WTC11 (cell line): ENCODE results near the gene CDHR5. TPM values are rescaled to one million over a fixed set of nuclear protein-coding genes. Genes with fewer than 3 reads are reported as not detected.

Experiments used
- ATAC-seq: fragments of 200-7000 bp; cut with Tn5 transposase; 2 replicates; pipeline ENCODE4 v1.10.0; 2021; ENCODE audit warnings: mild to moderate bottlenecking, moderate library complexity
- CTCF ChIA-PET: fragments of 300-600 bp; sonication (Branson Sonifier 250); formaldehyde crosslinking; loops from one replicate; lab custom pipeline; 2021; ENCODE audit warnings: antibody characterized with exemption; lab: Charles Lee
- POLR2A ChIA-PET: fragments of 350-600 bp; sonication (Branson Sonifier 250); formaldehyde crosslinking; loops from one replicate; lab custom pipeline; 2021; ENCODE audit warnings: antibody characterized with exemption; lab: Charles Lee
- DNase-seq: peaks from one replicate; pipeline ENCODE4 v3.0.0; 2021; ENCODE audit warnings: low spot score
- H3K27ac Mint-ChIP-seq: 2 replicates; pipeline ENCODE4 v1.8.0; 2021; ENCODE audit warnings: mixed read lengths
- H3K27me3 Mint-ChIP-seq: 2 replicates; pipeline ENCODE4 v1.8.0; 2021; ENCODE audit warnings: low read depth, mild to moderate bottlenecking, moderate library complexity, mixed read lengths
- H3K36me3 Mint-ChIP-seq: 2 replicates; pipeline ENCODE4 v1.8.0; 2021; ENCODE audit warnings: mixed read lengths
- H3K4me1 Mint-ChIP-seq: 2 replicates; pipeline ENCODE4 v1.8.0; 2022; ENCODE audit warnings: mixed read lengths
- H3K4me3 Mint-ChIP-seq: 2 replicates; pipeline ENCODE4 v1.8.0; 2021; ENCODE audit warnings: mild to moderate bottlenecking, moderate library complexity, mixed read lengths
- H3K9me3 Mint-ChIP-seq: 2 replicates; pipeline ENCODE4 v1.8.0; 2021; ENCODE audit warnings: mixed read lengths
- ESRRA ChIP-seq: sonication (generic); formaldehyde crosslinking; IDR thresholded peaks from 2 replicates; pipeline ENCODE4 v1.8.1; 2022; ENCODE audit warnings: mild to moderate bottlenecking, missing genetic modification reagents, borderline replicate concordance
- ETV6 ChIP-seq: sonication (generic); formaldehyde crosslinking; IDR thresholded peaks from 2 replicates; pipeline ENCODE4 v1.8.1; 2022; ENCODE audit warnings: mild to moderate bottlenecking, missing genetic modification reagents
- GRHL2 ChIP-seq: fragments of 250-450 bp; sonication (Bioruptor Pico); IDR thresholded peaks from 2 replicates; pipeline ENCODE4 v1.8.0; 2022; ENCODE audit warnings: mild to moderate bottlenecking, moderate library complexity; ENCODE audit not compliant: insufficient replicate concordance, severe bottlenecking
- GTF2I ChIP-seq: fragments of 250-450 bp; sonication (Bioruptor Pico); conservative IDR thresholded peaks from 2 replicates; pipeline ENCODE4 v1.4.0; 2021; ENCODE audit warnings: mild to moderate bottlenecking
- JUN ChIP-seq: sonication (generic); formaldehyde crosslinking; IDR thresholded peaks from 2 replicates; pipeline ENCODE4 v1.8.0; 2023; ENCODE audit warnings: mild to moderate bottlenecking, missing genetic modification reagents
- KAT7 ChIP-seq: sonication (generic); formaldehyde crosslinking; IDR thresholded peaks from 2 replicates; pipeline ENCODE4 v1.8.1; 2023; ENCODE audit warnings: missing genetic modification reagents, mild to moderate bottlenecking, borderline replicate concordance
- NR3C1 ChIP-seq: sonication (generic); formaldehyde crosslinking; conservative IDR thresholded peaks from 2 replicates; pipeline ENCODE4 v1.8.1; 2023; ENCODE audit warnings: low read depth, mild to moderate bottlenecking, missing genetic modification reagents
- PRRX2 ChIP-seq: fragments of 250-450 bp; sonication (Bioruptor Pico); IDR thresholded peaks from 2 replicates; pipeline ENCODE4 v1.8.0; 2021; ENCODE audit warnings: mild to moderate bottlenecking
- ZNF121 ChIP-seq: sonication (generic); formaldehyde crosslinking; IDR thresholded peaks from 2 replicates; pipeline ENCODE4 v1.8.0; 2023; ENCODE audit warnings: missing genetic modification reagents
- ZNF416 ChIP-seq: fragments of 250-450 bp; sonication (Bioruptor Pico); IDR thresholded peaks from 2 replicates; pipeline ENCODE4 v1.9.0; 2021; ENCODE audit warnings: mild to moderate bottlenecking, inconsistent platforms
- total RNA-seq: library from RNA; stranded (reverse); gene quantifications from 3 replicates; pipeline ENCODE4 v1.2.3, GENCODE V29; 2021
- TF ChIP-seq, protein P1 (sequence below): sonication (generic); formaldehyde crosslinking; IDR thresholded peaks from 2 replicates; pipeline ENCODE4 v1.8.0; 2022; ENCODE audit warnings: mild to moderate bottlenecking, missing genetic modification reagents
- TF ChIP-seq, protein P2 (sequence below): sonication (generic); formaldehyde crosslinking; IDR thresholded peaks from 2 replicates; pipeline ENCODE4 v1.8.1; 2022; ENCODE audit warnings: low read depth, missing genetic modification reagents, borderline replicate concordance
- TF ChIP-seq, protein P3 (sequence below): sonication (generic); formaldehyde crosslinking; IDR thresholded peaks from 2 replicates; pipeline ENCODE4 v1.8.1; 2023; ENCODE audit warnings: mild to moderate bottlenecking, moderate library complexity, missing genetic modification reagents
- TF ChIP-seq, protein P4 (sequence below): fragments of 250-450 bp; sonication (Bioruptor Pico); IDR thresholded peaks from 2 replicates; pipeline ENCODE4 v1.9.0; 2021; ENCODE audit warnings: moderate library complexity, mild to moderate bottlenecking, inconsistent platforms, borderline replicate concordance
- TF ChIP-seq, protein P5 (sequence below): sonication (generic); formaldehyde crosslinking; IDR thresholded peaks from 2 replicates; pipeline ENCODE4 v1.8.0; 2022; ENCODE audit warnings: mild to moderate bottlenecking, missing genetic modification reagents
- TF ChIP-seq, protein P6 (sequence below): sonication (generic); formaldehyde crosslinking; conservative IDR thresholded peaks from 2 replicates; pipeline ENCODE4 v1.8.1; 2023; ENCODE audit warnings: mild to moderate bottlenecking, low read depth, missing genetic modification reagents, moderate library complexity
- TF ChIP-seq, protein P7 (sequence below): sonication (generic); formaldehyde crosslinking; IDR thresholded peaks from 2 replicates; pipeline ENCODE4 v1.8.1; 2022; ENCODE audit warnings: mild to moderate bottlenecking, missing genetic modification reagents, moderate library complexity, borderline replicate concordance
- TF ChIP-seq, protein P8 (sequence below): fragments of 250-450 bp; sonication (Bioruptor Pico); IDR thresholded peaks from 2 replicates; pipeline ENCODE4 v2.1.2; 2022; ENCODE audit warnings: mild to moderate bottlenecking, moderate library complexity
- TF ChIP-seq, protein P9 (sequence below): sonication (generic); formaldehyde crosslinking; IDR thresholded peaks from 2 replicates; pipeline ENCODE4 v1.8.1; 2022; ENCODE audit warnings: missing genetic modification reagents, borderline replicate concordance

The CDHR5 gene
- total RNA-seq, 1 experiment from 2014 or later, result 0.26 TPM

DNA sequence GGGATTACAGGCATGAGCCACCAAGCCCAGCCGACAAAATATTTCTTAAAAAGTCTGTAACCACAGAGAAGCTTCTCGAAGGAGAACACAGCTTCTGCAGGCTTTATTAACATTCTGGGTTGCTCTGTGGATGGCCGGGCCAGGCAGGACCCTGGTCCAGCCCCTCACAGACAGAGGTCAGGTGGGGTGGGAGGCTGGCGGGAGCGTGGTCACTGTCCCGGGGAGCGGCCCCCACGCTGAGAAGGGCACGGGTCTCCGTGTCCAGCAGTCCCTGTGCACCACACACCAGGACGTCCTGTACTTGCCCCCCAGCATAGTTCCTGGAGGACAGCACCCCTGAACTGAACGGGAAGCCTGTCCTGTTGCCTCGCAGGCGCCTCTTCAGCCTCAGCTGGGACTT lies 31.7 kb upstream of the CDHR5 start (continued):
- TF ChIP-seq, protein P1, sequence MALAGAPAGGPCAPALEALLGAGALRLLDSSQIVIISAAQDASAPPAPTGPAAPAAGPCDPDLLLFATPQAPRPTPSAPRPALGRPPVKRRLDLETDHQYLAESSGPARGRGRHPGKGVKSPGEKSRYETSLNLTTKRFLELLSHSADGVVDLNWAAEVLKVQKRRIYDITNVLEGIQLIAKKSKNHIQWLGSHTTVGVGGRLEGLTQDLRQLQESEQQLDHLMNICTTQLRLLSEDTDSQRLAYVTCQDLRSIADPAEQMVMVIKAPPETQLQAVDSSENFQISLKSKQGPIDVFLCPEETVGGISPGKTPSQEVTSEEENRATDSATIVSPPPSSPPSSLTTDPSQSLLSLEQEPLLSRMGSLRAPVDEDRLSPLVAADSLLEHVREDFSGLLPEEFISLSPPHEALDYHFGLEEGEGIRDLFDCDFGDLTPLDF (CRISPR knock-in tag), result no peak
- TF ChIP-seq NR3C1 (CRISPR knock-in tag), result no peak
- TF ChIP-seq, protein P2, sequence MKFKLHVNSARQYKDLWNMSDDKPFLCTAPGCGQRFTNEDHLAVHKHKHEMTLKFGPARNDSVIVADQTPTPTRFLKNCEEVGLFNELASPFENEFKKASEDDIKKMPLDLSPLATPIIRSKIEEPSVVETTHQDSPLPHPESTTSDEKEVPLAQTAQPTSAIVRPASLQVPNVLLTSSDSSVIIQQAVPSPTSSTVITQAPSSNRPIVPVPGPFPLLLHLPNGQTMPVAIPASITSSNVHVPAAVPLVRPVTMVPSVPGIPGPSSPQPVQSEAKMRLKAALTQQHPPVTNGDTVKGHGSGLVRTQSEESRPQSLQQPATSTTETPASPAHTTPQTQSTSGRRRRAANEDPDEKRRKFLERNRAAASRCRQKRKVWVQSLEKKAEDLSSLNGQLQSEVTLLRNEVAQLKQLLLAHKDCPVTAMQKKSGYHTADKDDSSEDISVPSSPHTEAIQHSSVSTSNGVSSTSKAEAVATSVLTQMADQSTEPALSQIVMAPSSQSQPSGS (CRISPR knock-in tag), result no peak
- TF ChIP-seq ESRRA, result no peak
- TF ChIP-seq, protein P3, sequence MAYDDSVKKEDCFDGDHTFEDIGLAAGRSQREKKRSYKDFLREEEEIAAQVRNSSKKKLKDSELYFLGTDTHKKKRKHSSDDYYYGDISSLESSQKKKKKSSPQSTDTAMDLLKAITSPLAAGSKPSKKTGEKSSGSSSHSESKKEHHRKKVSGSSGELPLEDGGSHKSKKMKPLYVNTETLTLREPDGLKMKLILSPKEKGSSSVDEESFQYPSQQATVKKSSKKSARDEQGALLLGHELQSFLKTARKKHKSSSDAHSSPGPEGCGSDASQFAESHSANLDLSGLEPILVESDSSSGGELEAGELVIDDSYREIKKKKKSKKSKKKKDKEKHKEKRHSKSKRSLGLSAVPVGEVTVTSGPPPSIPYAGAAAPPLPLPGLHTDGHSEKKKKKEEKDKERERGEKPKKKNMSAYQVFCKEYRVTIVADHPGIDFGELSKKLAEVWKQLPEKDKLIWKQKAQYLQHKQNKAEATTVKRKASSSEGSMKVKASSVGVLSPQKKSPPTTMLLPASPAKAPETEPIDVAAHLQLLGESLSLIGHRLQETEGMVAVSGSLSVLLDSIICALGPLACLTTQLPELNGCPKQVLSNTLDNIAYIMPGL, result no peak
- no peak for TF ChIP-seq GRHL2 (CRISPR knock-in tag)
- TF ChIP-seq, protein P4, sequence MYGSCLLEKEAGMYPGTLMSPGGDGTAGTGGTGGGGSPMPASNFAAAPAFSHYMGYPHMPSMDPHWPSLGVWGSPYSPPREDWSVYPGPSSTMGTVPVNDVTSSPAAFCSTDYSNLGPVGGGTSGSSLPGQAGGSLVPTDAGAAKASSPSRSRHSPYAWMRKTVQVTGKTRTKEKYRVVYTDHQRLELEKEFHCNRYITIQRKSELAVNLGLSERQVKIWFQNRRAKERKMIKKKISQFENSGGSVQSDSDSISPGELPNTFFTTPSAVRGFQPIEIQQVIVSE (CRISPR knock-in tag), result no peak
- no peak for TF ChIP-seq ZNF121
- TF ChIP-seq ETV6 (CRISPR knock-in tag), result no peak
- TF ChIP-seq, all 79 proteins: peak for 0

DNA sequence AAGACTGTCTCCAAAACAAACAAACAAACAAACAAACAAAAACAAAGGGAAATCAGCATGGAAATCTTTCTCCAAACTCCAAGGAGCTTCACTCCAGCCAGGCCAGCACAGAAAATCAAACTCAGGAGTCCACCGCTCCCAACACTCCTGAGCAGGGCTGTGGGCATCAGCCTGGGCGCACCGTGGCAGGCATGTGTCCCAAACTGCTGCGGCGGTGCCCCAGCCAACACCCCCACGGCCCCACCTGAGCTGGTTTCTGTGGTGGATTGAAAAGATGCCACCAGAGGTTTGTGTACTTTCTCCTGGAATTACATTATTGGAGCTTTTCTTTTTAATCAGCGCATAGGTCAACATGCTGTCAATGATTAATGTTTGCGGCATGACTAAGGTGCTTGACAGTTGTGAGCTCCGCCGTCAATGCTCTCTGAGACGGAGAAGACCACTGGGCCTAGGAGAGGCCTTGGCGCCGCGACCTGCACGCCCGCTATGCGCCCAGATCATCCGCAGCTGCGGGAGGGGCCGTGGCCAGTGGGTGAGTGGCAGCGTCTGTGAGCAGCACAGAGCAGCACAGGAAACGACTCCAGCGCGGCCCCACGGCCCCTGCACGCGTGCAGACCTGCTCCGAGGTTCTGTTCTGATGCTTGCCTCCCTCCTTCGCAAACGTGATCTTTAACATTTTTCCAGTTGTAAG lies 30.4 kb upstream of the CDHR5 start:
- Mint-ChIP-seq H3K4me3 (no peak overlapping the region), H3K27me3 (no peaks in the 10 kb centered on the region), H3K4me1 (no peaks in the 10 kb centered on the region), H3K9me3 (no peaks in the 10 kb centered on the region), H3K27ac (peak overlapping the region; percentile 45; the same call in 1 of the 2 replicates), H3K36me3 (peaks cover 30% of the 10 kb centered on the region)
- CTCF ChIA-PET, result no interaction called here
- POLR2A ChIA-PET, result no interaction called here
- no peak for ATAC-seq
- no peak for DNase-seq
- TF ChIP-seq NR3C1 (CRISPR knock-in tag) (no peak), GTF2I (CRISPR knock-in tag) (no peak), KAT7 (CRISPR knock-in tag) (no peak), PRRX2 (CRISPR knock-in tag) (no peak), ZNF121 (no peak), ZNF416 (no peak), JUN (CRISPR knock-in tag) (no peak)
- TF ChIP-seq, protein P5, sequence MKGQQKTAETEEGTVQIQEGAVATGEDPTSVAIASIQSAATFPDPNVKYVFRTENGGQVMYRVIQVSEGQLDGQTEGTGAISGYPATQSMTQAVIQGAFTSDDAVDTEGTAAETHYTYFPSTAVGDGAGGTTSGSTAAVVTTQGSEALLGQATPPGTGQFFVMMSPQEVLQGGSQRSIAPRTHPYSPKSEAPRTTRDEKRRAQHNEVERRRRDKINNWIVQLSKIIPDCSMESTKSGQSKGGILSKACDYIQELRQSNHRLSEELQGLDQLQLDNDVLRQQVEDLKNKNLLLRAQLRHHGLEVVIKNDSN, result no peak
- TF ChIP-seq, protein P6, sequence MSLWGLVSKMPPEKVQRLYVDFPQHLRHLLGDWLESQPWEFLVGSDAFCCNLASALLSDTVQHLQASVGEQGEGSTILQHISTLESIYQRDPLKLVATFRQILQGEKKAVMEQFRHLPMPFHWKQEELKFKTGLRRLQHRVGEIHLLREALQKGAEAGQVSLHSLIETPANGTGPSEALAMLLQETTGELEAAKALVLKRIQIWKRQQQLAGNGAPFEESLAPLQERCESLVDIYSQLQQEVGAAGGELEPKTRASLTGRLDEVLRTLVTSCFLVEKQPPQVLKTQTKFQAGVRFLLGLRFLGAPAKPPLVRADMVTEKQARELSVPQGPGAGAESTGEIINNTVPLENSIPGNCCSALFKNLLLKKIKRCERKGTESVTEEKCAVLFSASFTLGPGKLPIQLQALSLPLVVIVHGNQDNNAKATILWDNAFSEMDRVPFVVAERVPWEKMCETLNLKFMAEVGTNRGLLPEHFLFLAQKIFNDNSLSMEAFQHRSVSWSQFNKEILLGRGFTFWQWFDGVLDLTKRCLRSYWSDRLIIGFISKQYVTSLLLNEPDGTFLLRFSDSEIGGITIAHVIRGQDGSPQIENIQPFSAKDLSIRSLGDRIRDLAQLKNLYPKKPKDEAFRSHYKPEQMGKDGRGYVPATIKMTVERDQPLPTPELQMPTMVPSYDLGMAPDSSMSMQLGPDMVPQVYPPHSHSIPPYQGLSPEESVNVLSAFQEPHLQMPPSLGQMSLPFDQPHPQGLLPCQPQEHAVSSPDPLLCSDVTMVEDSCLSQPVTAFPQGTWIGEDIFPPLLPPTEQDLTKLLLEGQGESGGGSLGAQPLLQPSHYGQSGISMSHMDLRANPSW (CRISPR knock-in tag), result no peak
- TF ChIP-seq, protein P7, sequence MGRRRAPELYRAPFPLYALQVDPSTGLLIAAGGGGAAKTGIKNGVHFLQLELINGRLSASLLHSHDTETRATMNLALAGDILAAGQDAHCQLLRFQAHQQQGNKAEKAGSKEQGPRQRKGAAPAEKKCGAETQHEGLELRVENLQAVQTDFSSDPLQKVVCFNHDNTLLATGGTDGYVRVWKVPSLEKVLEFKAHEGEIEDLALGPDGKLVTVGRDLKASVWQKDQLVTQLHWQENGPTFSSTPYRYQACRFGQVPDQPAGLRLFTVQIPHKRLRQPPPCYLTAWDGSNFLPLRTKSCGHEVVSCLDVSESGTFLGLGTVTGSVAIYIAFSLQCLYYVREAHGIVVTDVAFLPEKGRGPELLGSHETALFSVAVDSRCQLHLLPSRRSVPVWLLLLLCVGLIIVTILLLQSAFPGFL (CRISPR knock-in tag), result no peak
- TF ChIP-seq, protein P8, sequence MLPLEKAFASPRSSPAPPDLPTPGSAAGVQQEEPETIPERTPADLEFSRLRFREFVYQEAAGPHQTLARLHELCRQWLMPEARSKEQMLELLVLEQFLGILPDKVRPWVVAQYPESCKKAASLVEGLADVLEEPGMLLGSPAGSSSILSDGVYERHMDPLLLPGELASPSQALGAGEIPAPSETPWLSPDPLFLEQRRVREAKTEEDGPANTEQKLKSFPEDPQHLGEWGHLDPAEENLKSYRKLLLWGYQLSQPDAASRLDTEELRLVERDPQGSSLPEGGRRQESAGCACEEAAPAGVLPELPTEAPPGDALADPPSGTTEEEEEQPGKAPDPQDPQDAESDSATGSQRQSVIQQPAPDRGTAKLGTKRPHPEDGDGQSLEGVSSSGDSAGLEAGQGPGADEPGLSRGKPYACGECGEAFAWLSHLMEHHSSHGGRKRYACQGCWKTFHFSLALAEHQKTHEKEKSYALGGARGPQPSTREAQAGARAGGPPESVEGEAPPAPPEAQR (CRISPR knock-in tag), result no peak
- TF ChIP-seq, protein P9, sequence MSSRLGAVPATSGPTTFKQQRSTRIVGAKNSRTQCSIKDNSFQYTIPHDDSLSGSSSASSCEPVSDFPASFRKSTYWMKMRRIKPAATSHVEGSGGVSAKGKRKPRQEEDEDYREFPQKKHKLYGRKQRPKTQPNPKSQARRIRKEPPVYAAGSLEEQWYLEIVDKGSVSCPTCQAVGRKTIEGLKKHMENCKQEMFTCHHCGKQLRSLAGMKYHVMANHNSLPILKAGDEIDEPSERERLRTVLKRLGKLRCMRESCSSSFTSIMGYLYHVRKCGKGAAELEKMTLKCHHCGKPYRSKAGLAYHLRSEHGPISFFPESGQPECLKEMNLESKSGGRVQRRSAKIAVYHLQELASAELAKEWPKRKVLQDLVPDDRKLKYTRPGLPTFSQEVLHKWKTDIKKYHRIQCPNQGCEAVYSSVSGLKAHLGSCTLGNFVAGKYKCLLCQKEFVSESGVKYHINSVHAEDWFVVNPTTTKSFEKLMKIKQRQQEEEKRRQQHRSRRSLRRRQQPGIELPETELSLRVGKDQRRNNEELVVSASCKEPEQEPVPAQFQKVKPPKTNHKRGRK (CRISPR knock-in tag), result no peak
- TF ChIP-seq, protein P1 (CRISPR knock-in tag), result no peak
